ENCODE measurements around the gene MEG3. TPM values are rescaled to one million over a fixed set of nuclear protein-coding genes. Genes with fewer than 3 reads are reported as not detected.

The MEG3 gene
- total RNA-seq, 3 donors from 2014 or later = 0.91 to 1.3 (median 1.1) TPM

- peak; percentile 78 for DNase-seq
- no peaks in the 10 kb centered on the region for H3K4me1 Mint-ChIP-seq (ENCODE audit: low read depth)
- ATAC-seq = peak; percentile 87 to 89
- H3K27me3 Mint-ChIP-seq (ENCODE audit: low read depth) = no peaks in the 10 kb centered on the region
- H3K36me3 Mint-ChIP-seq (ENCODE audit: insufficient read depth) = no peaks in the 10 kb centered on the region
- no peak overlapping the region for H3K4me3 Mint-ChIP-seq
- no peaks in the 10 kb centered on the region for H3K9me3 Mint-ChIP-seq
Measured at GRCh38 chr14:100850841-100851585, 25.1 kb downstream of the MEG3 start.

DNA sequence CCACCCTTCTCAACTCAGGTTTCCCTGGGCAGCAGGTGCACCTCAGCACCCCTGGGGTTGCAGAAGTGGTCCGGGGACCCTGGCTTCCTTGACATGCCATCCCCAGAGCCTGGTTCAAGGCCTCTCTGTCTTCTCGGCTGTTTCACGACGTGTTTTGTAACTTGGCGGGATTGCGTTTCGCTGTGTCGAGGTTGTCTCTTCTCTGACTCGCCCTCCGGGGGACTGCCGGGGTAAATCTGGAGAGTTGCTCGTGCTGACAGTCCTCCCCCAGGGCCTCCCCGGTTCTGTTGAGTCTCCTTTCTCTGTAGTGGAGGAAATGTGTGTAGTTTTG lies 25.6 kb downstream of the MEG3 start:
- Mint-ChIP-seq H3K4me3 (no peak overlapping the region), H3K4me1 (ENCODE audit: low read depth) (no peaks in the 10 kb centered on the region), H3K27me3 (ENCODE audit: low read depth) (peaks cover 2% of the 10 kb centered on the region), H3K9me3 (no peaks in the 10 kb centered on the region), H3K36me3 (ENCODE audit: insufficient read depth) (no peaks in the 10 kb centered on the region)
- ATAC-seq (no peak), DNase-seq (no peak)

DNA sequence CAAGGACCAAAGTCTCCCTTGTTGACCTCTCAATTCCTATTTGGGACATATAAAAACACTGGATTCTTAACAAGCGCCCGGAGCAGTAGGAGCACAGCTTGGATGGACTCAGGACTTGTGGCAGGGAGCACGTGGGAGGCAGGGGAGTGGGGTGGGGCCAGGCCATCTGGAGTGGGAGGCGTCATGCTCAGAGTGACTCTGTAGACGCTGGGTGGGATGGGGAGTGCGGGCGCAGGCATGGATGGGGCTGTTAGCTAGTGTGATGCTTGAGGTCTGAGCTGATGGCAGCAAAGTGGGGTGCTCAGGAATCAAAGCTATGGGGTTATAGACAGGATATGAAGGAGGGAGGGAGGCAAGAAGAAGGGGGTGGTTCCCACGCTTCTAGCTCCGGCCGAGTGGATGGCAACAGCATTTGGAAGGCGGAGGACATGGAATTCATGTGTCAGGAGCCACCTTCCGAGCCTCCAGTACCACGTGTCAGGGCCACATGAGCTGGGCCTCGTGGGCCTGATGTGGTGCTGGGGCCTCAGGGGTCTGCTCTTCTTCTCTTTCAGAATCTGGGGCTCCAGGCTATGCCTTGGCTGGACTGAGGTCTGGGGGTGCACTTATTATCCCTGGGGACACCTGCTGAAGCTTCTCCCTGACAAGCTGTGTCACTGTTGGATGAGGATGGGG lies 26.2 kb downstream of the MEG3 start:
- no peak for DNase-seq
- no peak for ATAC-seq
- Mint-ChIP-seq H3K36me3 (ENCODE audit: insufficient read depth) (no peaks in the 10 kb centered on the region), H3K9me3 (no peaks in the 10 kb centered on the region), H3K4me3 (no peak overlapping the region), H3K4me1 (ENCODE audit: low read depth) (no peaks in the 10 kb centered on the region), H3K27me3 (ENCODE audit: low read depth) (peaks cover 2% of the 10 kb centered on the region)

- H3K9me3 Mint-ChIP-seq = no peaks in the 10 kb centered on the region
- ATAC-seq (no peak), DNase-seq (no peak)
- no peak overlapping the region for H3K4me3 Mint-ChIP-seq
- H3K36me3 Mint-ChIP-seq (ENCODE audit: insufficient read depth) = no peaks in the 10 kb centered on the region
- H3K27me3 Mint-ChIP-seq (ENCODE audit: low read depth) = peaks cover 4% of the 10 kb centered on the region
- H3K4me1 Mint-ChIP-seq (ENCODE audit: low read depth) = no peaks in the 10 kb centered on the region
Measured at GRCh38 chr14:100854435-100854834, 28.5 kb downstream of the MEG3 start.

DNA sequence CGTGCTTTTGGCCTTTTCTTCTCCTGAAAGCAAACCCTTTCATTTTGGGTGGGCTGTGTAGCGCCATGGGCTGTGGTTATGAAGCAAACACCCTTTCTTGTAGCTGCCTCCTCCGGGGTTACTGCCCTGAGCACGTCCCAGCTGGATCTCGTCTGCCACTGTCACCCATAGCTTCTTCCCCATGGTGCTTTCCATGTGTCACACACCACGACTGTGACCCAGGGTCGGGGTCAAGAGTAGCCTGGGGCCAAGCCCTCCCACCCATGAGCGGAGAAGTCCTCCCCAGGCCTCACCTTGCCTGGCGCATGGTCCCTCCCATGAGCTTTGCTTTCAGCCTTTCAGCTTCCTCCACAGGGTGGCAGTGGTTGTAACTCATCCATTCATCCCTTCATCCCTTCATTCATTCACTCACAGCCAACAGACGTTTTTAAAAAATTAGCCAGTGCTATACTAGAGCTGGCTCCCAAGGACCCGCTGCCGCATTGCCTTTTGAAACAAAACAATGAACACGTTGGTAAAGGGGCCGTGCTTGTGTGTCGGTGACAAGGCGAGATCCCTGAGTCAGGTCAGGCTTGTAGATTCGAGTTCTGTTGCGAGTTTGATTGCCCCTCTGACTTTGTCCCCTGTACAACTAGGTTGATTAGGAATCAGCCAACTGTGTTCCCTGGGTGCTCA lies 29.5 kb downstream of the MEG3 start:
- DNase-seq (no peak), ATAC-seq (no peak)
- no peaks in the 10 kb centered on the region for H3K36me3 Mint-ChIP-seq (ENCODE audit: insufficient read depth)
- H3K9me3 Mint-ChIP-seq = no peaks in the 10 kb centered on the region
- no peak overlapping the region for H3K4me3 Mint-ChIP-seq
- H3K4me1 Mint-ChIP-seq (ENCODE audit: low read depth) = no peaks in the 10 kb centered on the region
- peaks cover 6% of the 10 kb centered on the region for H3K27me3 Mint-ChIP-seq (ENCODE audit: low read depth)

GRCh38 chr14:100856056-100856950 lies 30.4 kb downstream of the MEG3 start:
- Mint-ChIP-seq H3K9me3 (no peaks in the 10 kb centered on the region), H3K27me3 (ENCODE audit: low read depth) (peaks cover 9% of the 10 kb centered on the region), H3K4me1 (ENCODE audit: low read depth) (no peaks in the 10 kb centered on the region), H3K4me3 (no peak overlapping the region), H3K36me3 (ENCODE audit: insufficient read depth) (no peaks in the 10 kb centered on the region)
- DNase-seq (no peak), ATAC-seq (no peak)

DNA sequence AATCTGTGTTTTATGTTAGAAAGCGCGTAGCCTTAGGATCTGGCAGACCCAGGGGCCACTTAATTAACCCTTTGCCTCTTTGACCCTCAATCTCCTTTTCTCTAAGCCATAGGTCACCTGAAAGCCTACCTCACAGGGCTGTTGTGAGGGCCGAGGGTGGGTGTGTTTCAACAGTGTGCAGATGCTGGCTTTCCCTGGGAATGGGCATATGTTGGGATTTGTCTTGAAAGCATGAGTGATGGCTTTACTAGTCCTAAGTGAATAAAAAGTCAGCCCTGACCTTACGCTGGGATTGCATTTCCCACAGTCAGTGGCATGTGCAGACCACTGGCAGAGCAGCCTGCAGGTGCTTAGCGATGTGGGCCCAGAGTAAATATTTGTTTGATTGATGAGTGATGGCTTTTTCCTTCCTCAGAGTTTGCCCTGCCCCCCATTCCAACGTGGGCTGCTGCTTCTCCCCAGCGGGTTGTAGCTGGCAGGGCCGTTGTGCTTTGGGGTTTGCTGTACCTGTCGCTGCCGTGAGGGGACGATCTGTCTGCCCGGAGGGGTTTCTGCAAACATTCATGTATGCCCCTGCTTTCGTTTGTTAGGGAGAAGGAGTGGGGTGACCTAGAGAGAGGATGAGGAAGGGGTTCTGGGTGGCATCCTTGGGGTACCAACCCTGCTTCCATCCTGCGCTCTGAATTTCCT lies 31.5 kb downstream of the MEG3 start:
- H3K4me1 Mint-ChIP-seq (ENCODE audit: low read depth) = no peaks in the 10 kb centered on the region
- no peak overlapping the region for H3K4me3 Mint-ChIP-seq
- no peaks in the 10 kb centered on the region for H3K36me3 Mint-ChIP-seq (ENCODE audit: insufficient read depth)
- DNase-seq (no peak), ATAC-seq (no peak)
- no peaks in the 10 kb centered on the region for H3K9me3 Mint-ChIP-seq
- peaks cover 9% of the 10 kb centered on the region for H3K27me3 Mint-ChIP-seq (ENCODE audit: low read depth)

- peaks cover 9% of the 10 kb centered on the region for H3K27me3 Mint-ChIP-seq (ENCODE audit: low read depth)
- ATAC-seq = no peak
- H3K36me3 Mint-ChIP-seq (ENCODE audit: insufficient read depth) = no peaks in the 10 kb centered on the region
- no peak overlapping the region for H3K4me3 Mint-ChIP-seq
- DNase-seq = no peak
- H3K9me3 Mint-ChIP-seq = no peaks in the 10 kb centered on the region
- H3K4me1 Mint-ChIP-seq (ENCODE audit: low read depth) = no peaks in the 10 kb centered on the region
Measured at GRCh38 chr14:100857923-100858837, 32.3 kb downstream of the MEG3 start.

- H3K9me3 Mint-ChIP-seq = no peaks in the 10 kb centered on the region
Measured at GRCh38 chr14:100858838-100859220, 32.9 kb downstream of the MEG3 start.

GRCh38 chr14:100859781-100860180 lies 33.9 kb downstream of the MEG3 start:
- H3K9me3 Mint-ChIP-seq = no peaks in the 10 kb centered on the region
- H3K36me3 Mint-ChIP-seq (ENCODE audit: insufficient read depth) = no peaks in the 10 kb centered on the region
- peaks cover 9% of the 10 kb centered on the region for H3K27me3 Mint-ChIP-seq (ENCODE audit: low read depth)
- H3K4me1 Mint-ChIP-seq (ENCODE audit: low read depth) = no peaks in the 10 kb centered on the region
- no peak for DNase-seq
- no peak for ATAC-seq
- no peak overlapping the region for H3K4me3 Mint-ChIP-seq

More at GRCh38 chr14:100858838-100859220, 32.9 kb downstream of the MEG3 start:
- no peak for DNase-seq
- Mint-ChIP-seq H3K36me3 (ENCODE audit: insufficient read depth) (no peaks in the 10 kb centered on the region), H3K27me3 (ENCODE audit: low read depth) (peaks cover 9% of the 10 kb centered on the region), H3K4me3 (no peak overlapping the region), H3K4me1 (ENCODE audit: low read depth) (no peaks in the 10 kb centered on the region)
- no peak for ATAC-seq

GRCh38 chr14:100860556-100861187 lies 34.8 kb downstream of the MEG3 start:
- no peak for DNase-seq
- peaks cover 9% of the 10 kb centered on the region for H3K27me3 Mint-ChIP-seq (ENCODE audit: low read depth)
- no peaks in the 10 kb centered on the region for H3K36me3 Mint-ChIP-seq (ENCODE audit: insufficient read depth)

DNA sequence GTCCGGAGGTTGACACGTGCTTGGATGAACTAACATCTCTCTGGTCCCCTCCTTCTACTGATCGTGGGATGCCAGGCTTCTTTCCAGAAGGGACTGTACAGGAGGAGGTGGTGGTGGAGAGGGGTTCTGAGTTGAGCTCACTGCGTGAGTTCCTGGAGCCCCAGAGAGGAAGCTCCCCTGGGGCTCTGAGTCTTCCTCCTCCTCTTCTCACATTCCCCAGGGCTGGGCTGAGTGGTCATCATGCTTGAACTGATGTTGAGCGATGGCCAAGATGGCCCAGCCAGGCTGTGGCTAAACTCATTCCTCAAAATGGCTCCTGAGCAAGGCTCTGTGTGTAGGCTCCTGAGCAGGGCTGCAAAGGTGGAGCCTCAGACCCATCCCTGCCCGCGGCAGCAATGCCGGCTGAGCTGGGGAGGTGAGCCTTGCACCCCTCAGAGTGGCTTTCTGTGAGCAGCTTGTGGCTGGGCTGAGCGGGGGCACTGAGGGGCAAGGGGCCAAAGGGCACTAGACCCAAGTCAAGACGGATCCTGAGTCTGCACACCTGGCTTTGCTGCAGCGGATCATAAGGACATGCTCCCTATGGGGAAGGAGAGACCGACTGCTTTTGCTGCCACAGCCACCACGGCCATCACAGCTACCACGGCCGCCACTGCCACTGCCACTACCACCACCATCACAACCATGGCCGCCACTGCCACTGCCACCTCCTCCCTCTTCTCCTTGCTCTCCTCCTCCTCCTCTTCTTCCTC lies 35.4 kb downstream of the MEG3 start:
- Mint-ChIP-seq H3K9me3 (no peaks in the 10 kb centered on the region), H3K27me3 (ENCODE audit: low read depth) (peaks cover 6% of the 10 kb centered on the region), H3K36me3 (ENCODE audit: insufficient read depth) (no peaks in the 10 kb centered on the region), H3K4me1 (ENCODE audit: low read depth) (no peaks in the 10 kb centered on the region), H3K4me3 (no peak overlapping the region)
- ATAC-seq (no peak), DNase-seq (no peak)

More at GRCh38 chr14:100860556-100861187, 34.8 kb downstream of the MEG3 start:
- Mint-ChIP-seq H3K4me1 (ENCODE audit: low read depth) (no peaks in the 10 kb centered on the region), H3K9me3 (no peaks in the 10 kb centered on the region), H3K4me3 (no peak overlapping the region)
- ATAC-seq = no peak
